HEK293T (cell line): Measurements from ENCODE around the gene SHANK3.

ENCODE experiments used
- BHLHE40 ChIP-seq: fragments of 450-650 bp; IDR thresholded peaks from 2 replicates; pipeline ENCODE4 v1.6.1; 2016; ENCODE audit warnings: mild to moderate bottlenecking, moderate library complexity, borderline replicate concordance
- CTBP1 ChIP-seq: fragments of 450-650 bp; IDR thresholded peaks from 2 replicates; pipeline ENCODE4 v1.6.1; 2016; ENCODE audit warnings: borderline replicate concordance
- FOXA1 ChIP-seq: fragments of 450-650 bp; IDR thresholded peaks from 2 replicates; pipeline ENCODE4 v1.6.1; 2016; ENCODE audit warnings: mild to moderate bottlenecking
- FOXM1 ChIP-seq: fragments of 450-650 bp; IDR thresholded peaks from 2 replicates; pipeline ENCODE4 v1.6.1; 2017; ENCODE audit warnings: mild to moderate bottlenecking, borderline replicate concordance
- HDGF ChIP-seq: fragments of 450-650 bp; IDR thresholded peaks from 2 replicates; pipeline ENCODE4 v1.6.1; 2017; ENCODE audit warnings: antibody characterized with exemption, borderline replicate concordance
- L3MBTL2 ChIP-seq: fragments of 450-650 bp; conservative IDR thresholded peaks from 2 replicates; pipeline ENCODE4 v1.6.1; 2016; ENCODE audit warnings: mild to moderate bottlenecking
- SUZ12 ChIP-seq: fragments of 450-650 bp; IDR thresholded peaks from 2 replicates; pipeline ENCODE4 v1.6.1; 2016; ENCODE audit warnings: mild to moderate bottlenecking
- ZNF384 ChIP-seq: fragments of 450-650 bp; IDR thresholded peaks from 2 replicates; pipeline ENCODE4 v1.6.1; 2016

- TF ChIP-seq SUZ12, result no peak
- TF ChIP-seq CTBP1, result no peak
- TF ChIP-seq L3MBTL2, result no peak
- no peak for TF ChIP-seq FOXA1
- no peak for TF ChIP-seq HDGF
- no peak for TF ChIP-seq BHLHE40
- TF ChIP-seq ZNF384, result no peak
- no peak for TF ChIP-seq FOXM1
Measured at GRCh38 chr22:50633086-50633485, 39.5 kb upstream of the SHANK3 start.
